ENCODE data around the gene RAD23A.
"Not testable (repeated sequence)": the region's sequence is repeated elsewhere in the genome, so short reads cannot be mapped to it uniquely, and the experiment has no call there.

The RAD23A gene

DNA sequence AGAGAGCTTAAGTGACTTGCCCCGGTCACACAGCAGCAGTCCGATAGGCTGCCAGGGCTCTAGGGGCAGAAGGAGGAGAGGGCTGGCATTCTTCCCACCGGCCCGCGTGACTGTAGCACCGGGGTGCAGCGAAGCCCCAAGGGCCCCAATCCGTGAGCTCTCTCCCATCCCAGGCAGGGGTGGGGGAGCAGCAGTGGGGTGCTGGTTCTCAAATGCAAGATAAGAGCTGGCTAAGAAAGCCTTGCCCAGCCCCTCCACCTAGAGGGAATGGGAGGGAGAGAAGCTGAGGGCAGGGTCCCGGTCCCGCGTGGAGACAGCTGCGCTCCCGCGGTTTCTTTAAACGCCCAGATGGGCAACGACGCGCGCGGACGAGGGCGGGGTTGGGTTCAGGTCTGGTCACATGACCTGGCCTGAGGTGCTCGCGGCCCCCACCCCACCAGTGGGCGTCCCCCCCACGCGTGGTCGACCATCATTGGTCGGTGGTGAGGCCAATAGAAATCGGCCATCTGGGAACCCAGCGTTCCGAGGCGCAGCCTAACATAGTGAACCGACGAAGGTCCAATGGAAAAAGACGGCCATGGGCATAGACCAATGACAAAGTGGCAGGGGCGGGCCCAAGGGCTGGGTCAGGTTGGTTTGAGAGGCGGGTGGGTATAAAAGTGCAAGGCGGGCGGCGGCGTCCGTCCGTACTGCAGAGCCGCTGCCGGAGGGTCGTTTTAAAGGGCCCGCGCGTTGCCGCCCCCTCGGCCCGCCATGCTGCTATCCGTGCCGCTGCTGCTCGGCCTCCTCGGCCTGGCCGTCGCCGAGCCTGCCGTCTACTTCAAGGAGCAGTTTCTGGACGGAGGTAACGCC lies 7.5 kb upstream of the RAD23A start, which contains the start of gene CALR:
Gene CALR, plus strand, starts transcription at position 683 of the 852 bp plus-strand sequence. Its CDS starts 71 bp downstream, at position 754.
- peak; percentile 99 for DNase-seq

DNA sequence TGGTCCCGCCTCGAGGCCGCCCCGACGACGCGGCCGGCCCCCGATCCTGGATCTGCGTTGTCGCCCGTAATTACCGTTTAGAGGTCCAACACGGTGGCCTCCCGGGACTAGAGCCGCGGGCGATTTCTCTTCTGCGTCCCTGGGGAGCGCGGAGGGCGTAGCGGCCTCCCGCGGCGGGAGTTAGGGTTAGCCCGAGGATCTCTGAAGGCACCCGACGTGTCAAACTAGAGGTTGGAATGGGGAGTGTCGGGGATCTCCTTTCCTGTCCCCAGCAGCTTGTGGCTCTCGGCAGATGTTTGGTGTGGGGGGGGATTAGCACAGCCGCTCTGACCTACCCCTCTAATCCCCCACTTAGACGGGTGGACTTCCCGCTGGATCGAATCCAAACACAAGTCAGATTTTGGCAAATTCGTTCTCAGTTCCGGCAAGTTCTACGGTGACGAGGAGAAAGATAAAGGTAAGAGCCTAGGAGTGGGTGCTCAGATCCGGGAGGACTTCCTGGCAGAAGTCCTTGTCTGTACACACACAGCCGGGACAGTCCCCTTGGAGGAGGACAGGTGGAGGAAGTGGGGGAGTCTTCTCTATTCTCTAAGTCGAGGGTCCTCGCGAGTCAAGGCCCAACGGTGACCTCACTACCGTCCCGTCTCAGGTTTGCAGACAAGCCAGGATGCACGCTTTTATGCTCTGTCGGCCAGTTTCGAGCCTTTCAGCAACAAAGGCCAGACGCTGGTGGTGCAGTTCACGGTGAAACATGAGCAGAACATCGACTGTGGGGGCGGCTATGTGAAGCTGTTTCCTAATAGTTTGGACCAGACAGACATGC lies 6.7 kb upstream of the RAD23A start:
- peak; percentile 51 for DNase-seq

DNA sequence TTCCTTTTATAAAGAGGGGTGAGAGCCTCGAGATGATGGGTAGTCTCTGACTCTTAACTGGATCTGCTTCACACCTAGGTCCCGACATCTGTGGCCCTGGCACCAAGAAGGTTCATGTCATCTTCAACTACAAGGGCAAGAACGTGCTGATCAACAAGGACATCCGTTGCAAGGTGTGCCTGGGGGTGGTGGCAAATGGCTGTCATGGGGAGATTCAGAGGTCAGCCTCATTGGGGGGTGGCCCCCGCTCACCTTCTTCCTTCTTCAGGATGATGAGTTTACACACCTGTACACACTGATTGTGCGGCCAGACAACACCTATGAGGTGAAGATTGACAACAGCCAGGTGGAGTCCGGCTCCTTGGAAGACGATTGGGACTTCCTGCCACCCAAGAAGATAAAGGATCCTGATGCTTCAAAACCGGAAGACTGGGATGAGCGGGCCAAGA lies 5.7 kb upstream of the RAD23A start:
- no peak for DNase-seq

DNA sequence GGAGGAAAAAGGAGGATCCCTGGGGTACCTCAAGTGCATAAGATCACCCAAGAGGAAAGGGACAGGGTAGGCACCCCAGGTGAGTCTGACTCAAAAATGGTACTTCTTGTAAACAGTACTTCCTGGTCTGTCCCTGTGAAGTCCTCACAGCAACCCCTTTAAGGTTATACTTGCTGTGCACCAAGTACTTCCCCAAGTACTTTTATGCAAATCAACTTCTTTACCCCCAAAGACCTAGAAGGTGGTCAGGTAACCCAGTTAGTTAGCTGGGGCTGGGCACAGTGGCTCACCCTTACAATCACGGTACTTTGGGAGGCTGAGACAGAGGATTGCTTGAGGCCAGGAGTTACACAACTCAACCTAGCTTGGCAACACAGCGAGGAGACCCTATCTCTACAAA lies 4.8 kb upstream of the RAD23A start:
- DNase-seq: no peak

DNA sequence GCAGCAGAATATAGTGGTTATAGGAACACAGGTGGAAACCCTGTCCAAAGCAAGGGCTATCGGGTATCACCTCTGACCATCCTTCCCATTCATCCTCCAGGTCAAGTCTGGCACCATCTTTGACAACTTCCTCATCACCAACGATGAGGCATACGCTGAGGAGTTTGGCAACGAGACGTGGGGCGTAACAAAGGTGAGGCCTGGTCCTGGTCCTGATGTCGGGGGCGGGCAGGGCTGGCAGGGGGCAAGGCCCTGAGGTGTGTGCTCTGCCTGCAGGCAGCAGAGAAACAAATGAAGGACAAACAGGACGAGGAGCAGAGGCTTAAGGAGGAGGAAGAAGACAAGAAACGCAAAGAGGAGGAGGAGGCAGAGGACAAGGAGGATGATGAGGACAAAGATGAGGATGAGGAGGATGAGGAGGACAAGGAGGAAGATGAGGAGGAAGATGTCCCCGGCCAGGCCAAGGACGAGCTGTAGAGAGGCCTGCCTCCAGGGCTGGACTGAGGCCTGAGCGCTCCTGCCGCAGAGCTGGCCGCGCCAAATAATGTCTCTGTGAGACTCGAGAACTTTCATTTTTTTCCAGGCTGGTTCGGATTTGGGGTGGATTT lies 2.1 kb upstream of the RAD23A start:
- no peak for DNase-seq

DNA sequence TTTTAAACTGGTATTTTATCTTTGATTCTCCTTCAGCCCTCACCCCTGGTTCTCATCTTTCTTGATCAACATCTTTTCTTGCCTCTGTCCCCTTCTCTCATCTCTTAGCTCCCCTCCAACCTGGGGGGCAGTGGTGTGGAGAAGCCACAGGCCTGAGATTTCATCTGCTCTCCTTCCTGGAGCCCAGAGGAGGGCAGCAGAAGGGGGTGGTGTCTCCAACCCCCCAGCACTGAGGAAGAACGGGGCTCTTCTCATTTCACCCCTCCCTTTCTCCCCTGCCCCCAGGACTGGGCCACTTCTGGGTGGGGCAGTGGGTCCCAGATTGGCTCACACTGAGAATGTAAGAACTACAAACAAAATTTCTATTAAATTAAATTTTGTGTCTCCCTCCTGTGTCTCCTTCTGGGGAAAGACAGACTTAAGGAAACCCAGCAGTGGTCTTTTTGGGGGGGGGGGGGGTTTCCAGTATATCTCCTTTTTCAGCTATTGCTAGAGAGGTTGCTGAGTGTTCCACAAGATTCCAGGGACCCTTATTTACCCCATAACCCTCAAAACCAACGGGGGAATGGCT lies 1.5 kb upstream of the RAD23A start:
- DNase-seq: no peak

DNA sequence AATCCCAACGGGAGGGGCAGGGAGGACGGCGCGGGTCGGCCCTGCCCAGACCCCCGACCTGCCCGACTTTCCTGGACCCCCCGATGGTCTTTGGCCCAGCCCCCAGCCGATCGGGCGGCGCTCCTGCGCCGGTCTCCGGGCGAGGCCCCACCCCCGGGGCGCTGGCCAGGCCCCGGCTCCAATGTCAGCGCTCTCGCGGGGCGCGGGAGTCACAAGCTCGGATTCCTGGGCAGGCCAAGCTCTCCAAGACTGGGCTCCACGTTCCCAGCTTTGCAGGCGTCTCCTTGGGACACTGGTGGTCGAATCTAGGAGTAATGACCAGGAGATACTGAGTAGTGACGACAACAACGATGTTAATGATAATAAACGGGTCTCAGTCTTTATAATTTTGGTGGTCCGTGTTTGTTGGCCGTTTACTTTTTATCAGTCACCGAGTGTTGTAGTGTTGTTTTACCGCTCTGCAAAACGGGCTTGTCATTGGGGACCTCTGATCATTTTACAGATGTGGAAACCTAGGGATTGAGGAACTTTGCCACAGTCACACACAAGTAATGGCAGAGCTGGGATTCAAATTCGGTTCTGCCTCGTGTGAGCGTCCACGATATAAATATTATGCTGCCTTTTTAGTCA lies 545 bp downstream of the RAD23A start:
- peak; percentile 80 for DNase-seq

DNA sequence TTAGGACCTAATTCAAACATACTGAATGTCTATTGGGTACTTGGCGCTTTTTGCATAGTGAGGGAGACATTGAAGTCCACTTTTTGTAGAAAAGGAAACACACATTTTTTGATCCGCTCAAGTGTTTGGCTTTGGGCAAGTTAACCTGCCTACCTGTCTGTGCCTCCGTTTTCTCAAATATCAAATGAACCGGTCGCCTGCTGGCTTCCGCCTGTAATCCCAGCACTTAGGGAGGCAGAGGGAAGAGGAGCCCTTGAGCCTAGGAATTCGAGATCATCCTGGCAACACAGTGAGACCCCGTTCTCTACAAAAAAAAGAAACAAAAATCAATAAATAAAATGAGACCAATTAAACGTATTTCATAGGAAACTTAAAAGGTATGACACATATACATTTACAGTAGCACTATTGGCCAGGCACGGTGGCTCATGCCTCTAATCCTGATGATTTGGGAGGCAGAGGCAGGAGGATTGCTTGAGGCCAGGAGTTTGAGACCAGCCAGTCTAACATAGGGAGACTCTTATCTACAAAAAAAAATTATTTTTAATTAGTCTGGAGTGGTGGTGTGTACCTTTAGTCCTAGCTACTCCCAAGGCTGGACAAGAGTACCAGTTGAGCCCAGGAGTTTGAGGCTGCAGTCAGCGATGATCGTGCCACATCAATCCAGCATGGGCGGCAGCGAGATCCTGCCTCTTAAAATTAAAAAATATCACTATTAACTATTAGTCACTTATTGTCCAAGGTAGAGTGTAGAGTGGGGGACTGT lies 1.3 kb downstream of the RAD23A start:
- no peak for DNase-seq

DNA sequence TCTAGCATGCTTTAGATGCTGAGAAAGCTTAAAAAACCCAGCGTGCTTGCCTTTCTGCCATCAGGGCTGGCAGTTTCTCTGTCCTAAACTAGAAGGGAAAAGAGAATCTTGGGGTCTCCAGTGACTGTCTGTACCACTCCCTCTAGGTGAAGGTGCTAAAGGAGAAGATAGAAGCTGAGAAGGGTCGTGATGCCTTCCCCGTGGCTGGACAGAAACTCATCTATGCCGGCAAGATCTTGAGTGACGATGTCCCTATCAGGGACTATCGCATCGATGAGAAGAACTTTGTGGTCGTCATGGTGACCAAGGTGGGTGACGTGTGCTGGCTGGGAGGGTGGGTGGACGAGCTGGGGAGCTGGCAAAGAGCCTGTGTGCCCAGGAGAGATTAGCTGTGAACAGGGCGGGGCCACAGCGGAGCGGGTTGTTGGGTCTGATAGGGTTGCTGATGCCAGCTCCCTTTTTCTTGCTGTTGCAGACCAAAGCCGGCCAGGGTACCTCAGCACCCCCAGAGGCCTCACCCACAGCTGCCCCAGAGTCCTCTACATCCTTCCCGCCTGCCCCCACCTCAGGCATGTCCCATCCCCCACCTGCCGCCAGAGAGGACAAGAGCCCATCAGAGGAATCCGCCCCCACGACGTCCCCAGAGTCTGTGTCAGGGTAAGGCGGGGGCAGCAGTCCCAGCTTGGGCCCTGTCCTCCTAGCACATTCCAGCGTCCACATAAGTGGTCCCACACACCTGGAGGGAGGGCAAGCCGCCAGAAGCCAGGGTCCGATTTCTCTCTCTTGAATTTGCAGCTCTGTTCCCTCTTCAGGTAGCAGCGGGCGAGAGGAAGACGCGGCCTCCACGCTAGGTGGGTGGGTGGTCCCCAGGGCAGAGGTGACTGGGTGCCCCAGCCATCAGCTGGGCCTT lies 2.3 kb downstream of the RAD23A start:
- no peak for DNase-seq

DNA sequence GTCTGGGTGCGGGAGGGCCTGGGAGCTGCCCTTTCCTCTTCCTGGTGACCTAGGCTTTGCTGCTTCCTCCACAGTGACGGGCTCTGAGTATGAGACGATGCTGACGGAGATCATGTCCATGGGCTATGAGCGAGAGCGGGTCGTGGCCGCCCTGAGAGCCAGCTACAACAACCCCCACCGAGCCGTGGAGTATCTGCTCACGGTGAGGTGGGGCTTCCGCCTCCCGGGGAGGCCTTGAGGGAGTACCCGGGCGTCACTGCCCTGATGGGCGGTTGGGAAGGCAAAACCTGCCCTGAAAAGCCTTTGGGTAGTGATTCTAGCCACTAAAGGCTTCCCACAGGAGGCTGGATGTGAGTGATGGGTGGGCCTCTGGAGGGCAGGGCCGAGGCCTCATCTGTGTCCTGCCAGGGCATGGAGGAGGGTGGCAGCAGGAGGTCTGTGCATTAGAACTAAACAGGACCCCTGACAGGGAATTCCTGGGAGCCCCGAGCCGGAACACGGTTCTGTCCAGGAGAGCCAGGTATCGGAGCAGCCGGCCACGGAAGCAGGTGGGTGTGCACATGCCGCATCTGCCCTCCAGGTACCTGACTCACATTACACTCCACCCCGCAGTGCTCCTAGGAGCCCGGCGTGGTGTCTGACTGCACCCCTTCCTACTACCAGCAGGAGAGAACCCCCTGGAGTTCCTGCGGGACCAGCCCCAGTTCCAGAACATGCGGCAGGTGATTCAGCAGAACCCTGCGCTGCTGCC lies 3.1 kb downstream of the RAD23A start:
- DNase-seq: no peak

DNA sequence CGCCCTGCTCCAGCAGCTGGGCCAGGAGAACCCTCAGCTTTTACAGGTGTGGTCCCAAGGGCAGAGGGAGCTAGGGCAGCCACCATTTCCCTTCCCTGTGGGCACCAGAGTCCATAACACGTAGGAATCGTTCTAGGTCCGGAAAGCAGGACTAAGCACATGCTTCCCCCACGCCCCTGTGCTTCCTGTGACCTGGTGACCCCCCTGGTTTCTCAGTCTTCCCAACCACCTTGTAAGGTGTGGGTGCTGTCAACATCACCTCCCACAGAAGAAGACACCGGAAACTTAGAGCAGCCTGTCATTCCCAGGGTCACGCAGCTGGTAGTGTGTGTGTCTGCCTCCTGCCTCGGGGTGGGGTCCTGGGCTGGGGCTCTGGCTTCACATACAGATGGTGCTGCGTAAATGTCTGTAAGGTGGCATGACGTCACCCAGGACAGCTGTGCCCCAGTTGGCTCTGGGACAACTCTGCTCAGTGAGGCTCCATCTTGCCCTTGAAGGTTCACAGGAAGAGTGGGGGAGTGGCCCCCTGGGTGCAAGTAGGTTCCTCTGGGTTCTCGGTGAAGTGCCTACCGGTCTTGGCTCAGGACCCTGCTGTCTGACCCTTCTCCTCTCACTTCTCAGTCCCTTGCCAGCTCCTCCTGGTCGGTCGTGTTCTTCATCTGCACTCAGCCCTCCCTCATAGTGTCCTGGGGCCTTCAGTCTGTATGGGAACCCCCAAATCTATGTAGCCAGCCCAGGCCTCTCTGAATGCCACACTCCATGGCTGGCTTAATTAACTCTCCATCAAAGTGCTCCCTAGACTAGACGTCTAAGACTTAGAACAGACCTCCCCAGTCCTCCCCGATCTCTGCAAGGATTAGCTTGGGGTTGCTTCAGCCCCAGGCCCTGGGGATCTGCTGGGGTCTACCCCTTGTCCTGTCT lies 4.0 kb downstream of the RAD23A start:
- no peak for DNase-seq

DNA sequence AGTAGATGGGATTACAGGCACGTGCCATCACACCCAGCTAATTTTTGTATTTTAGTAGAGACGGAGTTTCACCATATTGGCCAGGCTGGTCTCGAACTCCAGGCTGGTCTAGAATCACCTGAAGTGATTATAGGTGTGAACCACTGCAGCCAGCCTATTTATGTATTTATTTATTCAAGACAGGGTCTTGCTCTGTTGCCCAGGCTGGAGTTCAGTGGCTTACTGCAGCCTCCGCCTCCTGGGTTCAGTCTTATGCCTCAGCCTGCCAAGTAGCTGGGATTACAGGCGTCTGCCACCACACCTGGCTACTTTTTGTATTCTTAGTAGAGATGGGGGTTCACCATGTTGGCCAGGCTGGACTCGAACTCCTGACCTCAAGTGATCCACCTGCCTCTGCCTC lies 6.4 kb downstream of the RAD23A start:
- DNase-seq: not testable (repeated sequence)

DNA sequence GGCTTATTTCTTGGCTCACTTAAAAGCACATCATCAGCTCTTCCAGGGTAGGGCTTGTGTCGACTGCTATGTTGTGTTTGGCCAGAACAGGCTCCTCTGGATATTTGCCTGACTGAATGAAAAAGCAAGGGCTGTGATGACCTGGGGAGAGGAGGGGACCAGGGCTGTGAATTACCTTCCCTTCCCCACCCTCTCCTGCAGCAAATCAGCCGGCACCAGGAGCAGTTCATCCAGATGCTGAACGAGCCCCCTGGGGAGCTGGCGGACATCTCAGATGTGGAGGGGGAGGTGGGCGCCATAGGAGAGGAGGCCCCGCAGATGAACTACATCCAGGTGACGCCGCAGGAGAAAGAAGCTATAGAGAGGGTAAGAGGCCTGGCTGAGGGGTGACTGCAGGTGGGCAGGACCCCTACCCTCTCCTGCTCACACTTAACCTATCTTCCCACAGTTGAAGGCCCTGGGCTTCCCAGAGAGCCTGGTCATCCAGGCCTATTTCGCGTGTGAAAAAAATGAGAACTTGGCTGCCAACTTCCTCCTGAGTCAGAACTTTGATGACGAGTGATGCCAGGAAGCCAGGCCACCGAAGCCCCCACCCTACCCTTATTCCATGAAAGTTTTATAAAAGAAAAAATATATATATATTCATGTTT lies 7.0 kb downstream of the RAD23A start:
- DNase-seq: peak; percentile 64

DNA sequence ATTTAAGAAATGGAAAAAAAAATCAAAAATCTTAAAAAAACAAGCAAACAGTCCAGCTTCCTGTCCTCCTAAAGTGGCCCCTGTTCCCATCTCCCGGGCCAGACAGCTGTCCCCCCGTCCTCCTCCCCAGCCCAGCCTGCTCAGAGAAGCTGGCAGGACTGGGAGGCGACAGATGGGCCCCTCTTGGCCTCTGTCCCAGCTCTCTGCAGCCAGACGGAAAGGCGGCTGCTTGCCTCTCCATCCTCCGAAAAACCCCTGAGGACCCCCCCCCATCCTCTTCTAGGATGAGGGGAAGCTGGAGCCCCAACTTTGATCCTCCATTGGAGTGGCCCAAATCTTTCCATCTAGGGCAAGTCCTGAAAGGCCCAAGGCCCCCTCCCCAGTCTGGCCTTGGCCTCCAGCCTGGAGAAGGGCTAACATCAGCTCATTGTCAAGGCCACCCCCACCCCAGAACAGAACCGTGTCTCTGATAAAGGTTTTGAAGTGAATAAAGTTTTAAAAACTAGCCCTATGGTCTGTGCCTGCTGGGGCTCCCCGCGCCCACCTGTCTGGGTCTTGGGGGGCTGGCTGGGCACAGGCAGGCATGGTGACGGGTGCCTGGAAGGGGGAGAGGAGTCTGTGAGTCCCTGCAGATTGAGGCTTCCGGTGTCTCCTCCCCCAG lies 7.6 kb downstream of the RAD23A start:
- DNase-seq: no peak

DNA sequence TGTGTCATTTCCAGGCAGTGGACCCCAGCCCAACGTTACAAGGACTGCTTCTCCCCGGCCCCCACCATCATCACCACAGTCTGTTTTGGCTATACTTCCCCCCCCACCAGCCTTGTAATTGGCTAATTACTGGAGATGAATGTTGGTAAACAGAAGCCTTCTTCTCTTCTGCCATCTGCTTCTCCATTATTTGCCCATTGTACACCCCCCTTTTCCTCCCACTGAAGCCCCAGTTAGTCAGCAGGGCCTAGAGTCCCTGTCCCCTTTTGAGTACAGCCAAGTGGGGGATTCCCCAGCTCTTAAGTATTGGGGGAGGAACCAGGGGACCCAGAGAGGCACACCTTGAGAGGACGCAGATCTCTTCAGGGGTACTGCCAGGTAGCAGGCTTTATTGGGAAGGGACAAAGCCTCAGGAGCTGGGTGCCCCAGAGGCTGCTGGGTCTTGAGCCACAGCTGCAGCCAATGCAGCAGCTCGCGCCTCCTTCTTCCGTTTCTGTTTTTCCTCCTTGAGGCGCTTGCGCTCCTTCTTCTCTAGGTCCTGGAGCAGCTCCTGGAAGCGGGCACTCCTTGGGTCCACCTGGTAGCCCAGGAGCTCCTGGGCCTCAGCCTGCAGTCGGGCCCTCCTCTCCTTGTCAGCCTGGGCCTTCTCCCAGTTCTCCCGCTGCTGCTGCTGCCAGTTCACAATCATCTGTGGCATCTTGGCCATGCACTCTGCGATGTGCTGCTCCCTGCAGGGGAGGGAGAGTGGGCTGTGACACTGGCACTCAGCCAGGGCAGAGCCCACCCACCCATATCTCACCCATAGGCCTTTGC lies 8.3 kb downstream of the RAD23A start:
- DNase-seq: no peak

DNA sequence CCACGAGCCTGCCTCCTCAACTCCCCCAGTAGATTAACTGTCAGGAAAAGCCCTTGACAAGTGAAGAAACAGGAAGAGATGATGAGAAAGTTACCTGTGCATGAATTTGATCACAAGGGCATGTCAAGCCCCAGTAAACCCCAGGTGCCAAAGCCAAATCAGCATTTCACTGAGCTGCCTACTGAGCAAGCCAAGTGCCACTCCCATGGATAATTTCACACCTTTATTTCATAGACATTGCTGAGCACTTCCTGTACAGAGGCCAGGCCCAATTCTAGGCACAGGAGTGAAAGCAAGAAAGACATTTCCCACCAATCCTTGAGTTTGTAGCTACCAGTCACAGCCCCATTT lies 8.9 kb downstream of the RAD23A start:
- DNase-seq: no peak

DNA sequence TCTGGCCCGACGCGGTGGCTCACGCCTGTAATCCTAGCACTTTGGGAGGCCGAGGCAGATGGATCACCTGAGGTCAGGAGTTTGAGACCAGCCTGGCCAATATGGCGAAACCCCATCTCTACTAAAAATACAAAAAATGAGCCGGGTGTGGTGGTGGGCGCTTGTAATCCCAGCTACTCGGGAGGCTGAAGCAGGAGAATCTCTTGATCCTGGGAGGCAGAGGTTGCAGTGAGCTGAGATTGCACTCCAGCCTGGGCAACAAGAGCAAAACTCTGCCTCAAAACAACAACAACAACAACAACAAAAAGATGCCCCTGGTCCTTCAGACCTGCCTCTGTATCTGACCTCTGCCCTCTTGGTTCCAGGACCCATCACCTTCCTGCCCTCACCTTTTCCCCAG lies 9.9 kb downstream of the RAD23A start:
- DNase-seq: not testable (repeated sequence)
